Measurements from ENCODE around the gene SCAMP3.
"Not testable (repeated sequence)": the region's sequence is repeated elsewhere in the genome, so short reads cannot be mapped to it uniquely, and the experiment has no call there.

SCAMP3 gene

GRCh38 chr1:155254228-155254713, 7.9 kb downstream of the SCAMP3 start:
- DNase-seq = no peak

GRCh38 chr1:155253797-155254196, 8.4 kb downstream of the SCAMP3 start:
- DNase-seq = no peak

GRCh38 chr1:155253208-155253607, 9.0 kb downstream of the SCAMP3 start:
- no peak for DNase-seq

- no peak for DNase-seq
Observed at GRCh38 chr1:155251566-155251965, 10.6 kb downstream of the SCAMP3 start.

- DNase-seq = peak; percentile 84
Observed at GRCh38 chr1:155250633-155251449, 11.3 kb downstream of the SCAMP3 start.

- no peak for DNase-seq
Observed at GRCh38 chr1:155250246-155250632, 11.9 kb downstream of the SCAMP3 start.

- no peak for DNase-seq
Observed at GRCh38 chr1:155247667-155248553, 14.2 kb downstream of the SCAMP3 start.

GRCh38 chr1:155246796-155247195, 15.4 kb downstream of the SCAMP3 start:
- DNase-seq = not testable (repeated sequence)

- DNase-seq = no peak
Observed at GRCh38 chr1:155245163-155245524, 17.0 kb downstream of the SCAMP3 start.

- peak; percentile 97 for DNase-seq
Observed at GRCh38 chr1:155244368-155245162, 17.6 kb downstream of the SCAMP3 start.

GRCh38 chr1:155242805-155243358, 19.3 kb downstream of the SCAMP3 start:
- no peak for DNase-seq

- no peak for DNase-seq
Observed at GRCh38 chr1:155241841-155242264, 20.3 kb downstream of the SCAMP3 start.

GRCh38 chr1:155241069-155241679, 21.0 kb downstream of the SCAMP3 start:
- peak; percentile 75 for DNase-seq

GRCh38 chr1:155236451-155236850, 25.7 kb downstream of the SCAMP3 start:
- DNase-seq = no peak

GRCh38 chr1:155235375-155235774, 26.8 kb downstream of the SCAMP3 start:
- not testable (repeated sequence) for DNase-seq

- DNase-seq = not testable (repeated sequence)
Observed at GRCh38 chr1:155233502-155233901, 28.7 kb downstream of the SCAMP3 start.

GRCh38 chr1:155232001-155232978, 29.9 kb downstream of the SCAMP3 start:
- not testable (repeated sequence) for DNase-seq

GRCh38 chr1:155231302-155231701, 30.9 kb downstream of the SCAMP3 start:
- DNase-seq = not testable (repeated sequence)

- no peak for DNase-seq
Observed at GRCh38 chr1:155228096-155228427, 34.1 kb downstream of the SCAMP3 start.

- DNase-seq = peak; percentile 100
Observed at GRCh38 chr1:155227261-155228095, 34.7 kb downstream of the SCAMP3 start.

All from NCI-H2081 treated with DMSO at 0.1 percent for 48 hours (cell line).